D721Med (cell line): ENCODE data around the gene MALRD1.

Experiments
- DNase-seq: peaks from one replicate; pipeline ENCODE4 v3.0.0; 2011; ENCODE audit warnings: low spot score; ENCODE audit not compliant: insufficient read length
- FAIRE-seq: peaks from 2 replicates; lab custom pipeline; 2011; peaks lifted over from hg19 to GRCh38; lab: Jason Lieb, UNC
- CTCF ChIP-seq: IDR thresholded peaks from 2 replicates; pipeline ENCODE4 v1.5.1; 2012; ENCODE audit warnings: mild to moderate bottlenecking, control low read depth; ENCODE audit not compliant: insufficient read depth; ENCODE audit errors: missing control alignments

MALRD1 gene

GRCh38 chr10:19168584-19168983, 120.0 kb downstream of the MALRD1 start:
- no peak for FAIRE-seq
- no peak for TF ChIP-seq CTCF
- no peak for DNase-seq

- FAIRE-seq (no peak), DNase-seq (no peak)
Observed at GRCh38 chr10:19169041-19169440, 120.4 kb downstream of the MALRD1 start.

GRCh38 chr10:19169684-19170083, 121.1 kb downstream of the MALRD1 start:
- no peak for TF ChIP-seq CTCF
- FAIRE-seq: no peak

More at GRCh38 chr10:19169041-19169440, 120.4 kb downstream of the MALRD1 start:
- no peak for TF ChIP-seq CTCF

DNA sequence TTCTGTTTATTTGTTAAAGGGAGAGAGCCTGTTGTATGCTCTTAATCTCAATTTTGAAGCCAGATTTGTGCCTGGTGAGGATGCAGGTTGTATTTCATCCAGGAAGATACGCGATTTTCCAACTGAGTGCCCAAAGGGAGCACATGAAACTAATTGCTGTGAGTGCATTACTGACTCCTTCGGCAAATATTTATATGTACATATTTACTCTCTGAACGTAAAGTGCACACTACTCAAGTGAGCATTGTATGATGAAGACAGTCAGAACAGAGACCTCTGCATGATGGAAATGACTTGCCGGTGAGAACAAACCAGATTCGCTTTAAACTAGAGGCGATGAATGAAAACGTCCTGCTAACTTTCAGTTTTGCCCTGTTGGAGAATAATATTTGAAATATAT, 130.1 kb downstream of the MALRD1 start:
- DNase-seq (no peak), FAIRE-seq (no peak)
- no peak for TF ChIP-seq CTCF

More at GRCh38 chr10:19169684-19170083, 121.1 kb downstream of the MALRD1 start:
- DNase-seq: no peak

DNA sequence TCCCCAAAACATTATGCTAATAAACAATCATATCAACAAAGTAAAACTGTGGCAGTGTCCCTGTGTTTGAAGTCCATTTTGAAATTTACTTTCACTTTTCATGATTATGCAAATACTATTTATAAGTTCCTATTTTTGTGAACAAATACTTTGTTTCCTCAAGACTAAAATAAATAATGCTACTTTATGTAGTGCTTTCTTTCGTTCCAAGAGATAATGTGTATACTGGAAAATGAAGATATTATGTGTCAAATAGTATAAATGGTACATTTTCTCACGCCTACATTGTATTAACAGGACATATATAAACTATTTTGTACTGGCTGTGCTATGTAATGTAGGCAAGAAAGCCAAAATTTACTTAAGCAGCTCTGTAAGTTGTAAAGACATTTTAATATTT, 136.3 kb downstream of the MALRD1 start:
- no peak for FAIRE-seq
- DNase-seq: no peak
- TF ChIP-seq CTCF: no peak

DNA sequence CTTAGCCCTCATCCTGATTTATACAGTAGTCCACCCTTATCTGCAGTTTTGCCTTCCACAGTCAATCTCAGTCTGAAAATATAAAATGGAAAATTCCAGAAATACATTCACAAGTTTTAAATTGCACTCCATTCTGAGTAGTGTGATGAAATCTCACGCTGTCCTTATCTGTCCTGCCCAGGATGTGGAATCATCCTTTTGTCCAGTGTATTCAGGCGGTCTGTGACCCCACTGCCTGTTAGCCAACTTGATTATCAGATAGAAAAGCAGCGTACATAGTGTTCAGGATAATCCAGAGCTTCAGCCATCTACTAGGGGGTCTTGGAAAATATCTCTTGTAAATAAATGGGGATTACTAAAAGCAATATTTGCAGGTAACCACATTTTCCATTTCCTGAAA, 146.3 kb downstream of the MALRD1 start:
- TF ChIP-seq CTCF: no peak
- no peak for DNase-seq
- no peak for FAIRE-seq

GRCh38 chr10:19195698-19196097, 147.1 kb downstream of the MALRD1 start:
- TF ChIP-seq CTCF: no peak
- no peak for DNase-seq
- no peak for FAIRE-seq
